Suprapubic skin (tissue), 4 donors: ENCODE data around the gene MZF1. TPM values are rescaled to one million over a fixed set of nuclear protein-coding genes. Genes with fewer than 3 reads are reported as not detected.
A peak's percentile ranks its signal among the peaks of the same experiment; 100 is the strongest.

Experiments used
- DNase-seq, 2 donors: peaks; one replicate each; pipeline ENCODE4 v3.0.0-alpha.2; 2019; ENCODE audit warnings: low spot score in 2 of 2
- H3K27ac ChIP-seq: fragments of 200-600 bp; sonication (generic); one replicate; pipeline ENCODE4 v1.5.1; 2019
- H3K27me3 ChIP-seq: fragments of 200-600 bp; sonication (generic); one replicate; pipeline ENCODE4 v1.5.1; 2019
- H3K36me3 ChIP-seq: fragments of 200-600 bp; sonication (generic); one replicate; pipeline ENCODE4 v1.5.1; 2019
- H3K4me1 ChIP-seq: fragments of 200-600 bp; sonication (generic); one replicate; pipeline ENCODE4 v1.5.1; 2019
- H3K4me3 ChIP-seq: fragments of 200-600 bp; sonication (generic); one replicate; pipeline ENCODE4 v1.5.1; 2019; ENCODE audit warnings: mild to moderate bottlenecking
- H3K9me3 ChIP-seq: fragments of 200-600 bp; sonication (generic); one replicate; pipeline ENCODE4 v1.5.1; 2019
- EP300 ChIP-seq: sonication (generic); formaldehyde crosslinking; IDR thresholded peaks from one replicate; pipeline ENCODE4 v1.6.1; 2017; ENCODE audit warnings: antibody characterized with exemption
- POLR2A ChIP-seq, 2 donors: fragments of 450-650 bp; IDR thresholded peaks; one replicate each; pipeline ENCODE4 v1.6.1; 2017; ENCODE audit warnings: antibody characterized with exemption in 2 of 2, mild to moderate bottlenecking in 2 of 2, moderate library complexity in 2 of 2
- POLR2AphosphoS5 ChIP-seq, 3 donors: sonication (generic); formaldehyde crosslinking; IDR thresholded peaks; one replicate each; pipeline ENCODE4 v1.6.1; 2017; ENCODE audit warnings: antibody characterized with exemption in 3 of 3
- WGBS: methylation state at CpG from one replicate; pipeline ENCODE4 v1.1.5; 2018; 5-methylcytosine and 5-hydroxymethylcytosine counted together
- total RNA-seq, 4 donors: library from RNA; depleted of rRNA; stranded (reverse); fragments of >200 nt; gene quantifications; one replicate each; pipeline ENCODE4 v1.1.0, GENCODE V29; 2016
- TF ChIP-seq, protein P1 (sequence below), 2 donors: fragments of 200-600 bp in 1 of 2; fragments of 450-650 bp in 1 of 2; sonication (generic) in 1 of 2; IDR thresholded peaks; one replicate each; pipeline ENCODE4 v1.5.1; 2016 to 2019; ENCODE audit warnings: antibody characterized with exemption in 2 of 2, mild to moderate bottlenecking in 1 of 2, moderate library complexity in 1 of 2

MZF1 gene
- total RNA-seq, 4 donors from 2014 or later: 29.0 to 53.2 (median 37.5) TPM

DNA sequence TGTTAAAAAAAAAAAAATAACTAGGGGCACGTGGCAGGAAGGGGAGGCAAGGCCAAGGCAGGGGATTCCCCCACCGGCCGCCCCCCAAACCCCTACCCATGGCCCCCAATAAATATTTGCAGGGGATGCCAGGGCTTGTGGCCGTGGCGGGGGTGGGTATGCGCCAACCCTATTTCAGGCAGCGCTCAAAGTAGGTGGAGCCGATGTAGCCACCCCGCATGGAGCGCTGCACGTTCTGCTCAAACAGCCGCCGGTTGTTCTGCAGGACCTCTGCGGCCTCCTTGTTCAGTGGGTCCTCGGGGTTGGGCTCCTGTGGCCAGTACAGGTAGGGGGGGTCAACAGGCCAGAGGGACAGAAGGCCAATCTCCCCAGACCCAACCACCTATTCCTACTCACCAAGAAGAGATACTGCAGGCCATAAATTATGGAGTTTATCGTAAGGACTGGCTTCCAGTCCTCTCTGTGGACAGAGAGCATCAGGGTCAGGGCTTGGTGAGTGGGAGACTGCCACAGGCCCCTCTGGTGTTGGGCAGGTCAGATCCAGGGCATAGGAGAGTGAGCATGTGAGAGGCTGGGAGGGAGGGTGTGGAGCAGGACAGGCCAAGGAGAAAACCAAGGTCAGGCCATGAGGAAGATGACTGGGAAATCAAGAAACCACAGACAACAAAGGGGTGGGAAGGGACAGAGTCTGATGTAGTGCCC, 17.1 kb downstream of the MZF1 start:
- peak overlapping the region; percentile 71 for H3K4me3 ChIP-seq
- no peaks in the 10 kb centered on the region for H3K27me3 ChIP-seq
- WGBS: 79% methylated on average over 13 of the region's 16 CpGs
- peak in 1 of 2 donors; percentile 70 for DNase-seq
- no peaks in the 10 kb centered on the region for H3K9me3 ChIP-seq
- peaks cover 60% of the 10 kb centered on the region for H3K4me1 ChIP-seq
- TF ChIP-seq, protein P1, sequence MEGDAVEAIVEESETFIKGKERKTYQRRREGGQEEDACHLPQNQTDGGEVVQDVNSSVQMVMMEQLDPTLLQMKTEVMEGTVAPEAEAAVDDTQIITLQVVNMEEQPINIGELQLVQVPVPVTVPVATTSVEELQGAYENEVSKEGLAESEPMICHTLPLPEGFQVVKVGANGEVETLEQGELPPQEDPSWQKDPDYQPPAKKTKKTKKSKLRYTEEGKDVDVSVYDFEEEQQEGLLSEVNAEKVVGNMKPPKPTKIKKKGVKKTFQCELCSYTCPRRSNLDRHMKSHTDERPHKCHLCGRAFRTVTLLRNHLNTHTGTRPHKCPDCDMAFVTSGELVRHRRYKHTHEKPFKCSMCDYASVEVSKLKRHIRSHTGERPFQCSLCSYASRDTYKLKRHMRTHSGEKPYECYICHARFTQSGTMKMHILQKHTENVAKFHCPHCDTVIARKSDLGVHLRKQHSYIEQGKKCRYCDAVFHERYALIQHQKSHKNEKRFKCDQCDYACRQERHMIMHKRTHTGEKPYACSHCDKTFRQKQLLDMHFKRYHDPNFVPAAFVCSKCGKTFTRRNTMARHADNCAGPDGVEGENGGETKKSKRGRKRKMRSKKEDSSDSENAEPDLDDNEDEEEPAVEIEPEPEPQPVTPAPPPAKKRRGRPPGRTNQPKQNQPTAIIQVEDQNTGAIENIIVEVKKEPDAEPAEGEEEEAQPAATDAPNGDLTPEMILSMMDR (IDR thresholded peaks at IDR 0.05): no peak
- no peak overlapping the region for H3K27ac ChIP-seq
- H3K36me3 ChIP-seq: peaks cover 32% of the 10 kb centered on the region

DNA sequence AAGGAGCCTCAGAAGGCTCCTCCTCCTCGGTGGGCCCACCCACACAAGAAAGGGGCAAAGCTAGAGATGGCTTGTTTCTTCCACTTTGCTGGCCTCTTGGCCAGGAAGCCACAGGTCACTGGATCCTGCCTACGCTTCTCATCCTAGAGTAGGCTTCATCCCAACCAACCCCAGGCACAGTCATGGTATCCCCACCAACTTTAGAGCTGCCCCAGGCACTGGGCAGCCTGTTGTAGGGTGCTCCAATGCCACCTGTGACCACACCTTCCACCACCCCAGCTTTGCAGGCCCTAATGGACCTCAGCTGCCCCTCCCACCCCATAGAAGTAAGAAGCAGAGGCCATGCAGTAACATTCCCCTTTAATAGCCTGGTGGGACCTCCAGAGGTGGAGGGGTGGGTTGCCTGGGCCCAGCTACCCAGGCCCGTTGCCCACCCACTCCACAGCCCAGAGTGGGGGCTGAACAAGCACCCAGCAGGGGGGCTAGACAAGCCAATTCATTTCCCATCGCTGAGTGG, 17.7 kb downstream of the MZF1 start:
- 80% methylated on average over 2 of the region's 4 CpGs for WGBS
- no peaks in the 10 kb centered on the region for H3K9me3 ChIP-seq
- peak in 1 of 2 donors; percentile 67 for DNase-seq
- H3K4me1 ChIP-seq: peaks cover 57% of the 10 kb centered on the region
- peak overlapping the region; percentile 94 for H3K27ac ChIP-seq
- TF ChIP-seq POLR2A (IDR thresholded peaks at IDR 0.05) (no peak), POLR2AphosphoS5 (IDR thresholded peaks at IDR 0.05) (no peak), EP300 (no peak)
- TF ChIP-seq, protein P1 (IDR thresholded peaks at IDR 0.05): no peak
- H3K4me3 ChIP-seq: peak overlapping the region; percentile 71
- H3K36me3 ChIP-seq: peaks cover 38% of the 10 kb centered on the region
- no peaks in the 10 kb centered on the region for H3K27me3 ChIP-seq

DNA sequence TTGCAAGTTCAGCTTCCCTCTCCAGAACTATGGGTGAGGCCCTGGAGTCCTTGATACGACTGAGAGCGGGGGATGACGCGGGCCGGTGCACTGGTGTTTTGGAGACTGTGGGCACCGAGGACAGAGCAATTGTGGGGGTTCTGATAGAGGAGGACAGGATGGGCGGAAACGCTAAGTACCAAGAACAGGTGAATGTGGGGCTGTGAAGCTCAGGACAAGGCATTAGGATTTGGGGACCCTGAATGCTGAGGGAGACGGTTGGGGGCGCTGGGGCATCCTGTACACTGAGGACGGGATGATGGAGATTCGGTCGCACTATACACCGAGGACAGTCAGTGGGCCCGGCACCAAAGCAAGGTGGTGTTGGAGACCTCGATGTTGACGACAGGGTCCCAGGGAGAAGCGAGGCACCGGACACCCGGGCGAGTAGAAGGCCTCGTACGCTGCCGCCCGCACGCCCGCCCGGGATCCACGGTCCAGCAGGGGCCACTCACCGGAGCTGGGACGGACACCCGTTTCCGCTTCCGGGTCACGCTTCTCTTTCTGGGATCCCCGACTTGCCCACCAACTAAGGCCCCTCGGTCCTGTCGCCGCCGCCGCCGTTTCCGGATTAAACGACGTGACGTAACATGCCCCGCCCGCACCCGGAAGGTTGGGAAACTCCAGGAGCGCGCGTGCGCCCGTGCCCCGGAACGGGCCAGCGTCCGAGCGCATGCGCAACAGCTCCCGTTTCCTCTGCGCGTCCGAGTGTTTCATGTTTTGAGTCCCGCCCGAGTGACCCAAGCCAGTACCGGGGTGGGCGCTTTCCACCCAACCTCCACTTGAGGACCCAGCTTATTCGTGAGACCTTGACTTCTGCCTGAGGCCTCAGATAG, 18.4 kb downstream of the MZF1 start, which contains the start of gene CHMP2A:
Gene CHMP2A (minus strand): TSS at position 612 of the 875 bp plus-strand sequence. CDS start 893 bp downstream, outside the sequence.
- 1% methylated on average over 36 of the region's 69 CpGs for WGBS
- H3K4me3 ChIP-seq: peak within 1 kb of the TSS; percentile 71
- no peaks in the 10 kb centered on the region for H3K9me3 ChIP-seq
- H3K36me3 ChIP-seq: peaks cover 45% of the 10 kb centered on the region
- H3K4me1 ChIP-seq: peaks cover 50% of the 10 kb centered on the region
- TF ChIP-seq, protein P1 (IDR thresholded peaks at IDR 0.05): no peak
- TF ChIP-seq POLR2AphosphoS5 (IDR thresholded peaks at IDR 0.05): peak; percentile 28 to 95 (median 35)
- peak; percentile 37 to 60 for TF ChIP-seq POLR2A (IDR thresholded peaks at IDR 0.05)
- no peak for TF ChIP-seq EP300
- H3K27ac ChIP-seq: peak within 1 kb of the TSS; percentile 94
- no peaks in the 10 kb centered on the region for H3K27me3 ChIP-seq
- DNase-seq: peak; percentile 99 to 100

DNA sequence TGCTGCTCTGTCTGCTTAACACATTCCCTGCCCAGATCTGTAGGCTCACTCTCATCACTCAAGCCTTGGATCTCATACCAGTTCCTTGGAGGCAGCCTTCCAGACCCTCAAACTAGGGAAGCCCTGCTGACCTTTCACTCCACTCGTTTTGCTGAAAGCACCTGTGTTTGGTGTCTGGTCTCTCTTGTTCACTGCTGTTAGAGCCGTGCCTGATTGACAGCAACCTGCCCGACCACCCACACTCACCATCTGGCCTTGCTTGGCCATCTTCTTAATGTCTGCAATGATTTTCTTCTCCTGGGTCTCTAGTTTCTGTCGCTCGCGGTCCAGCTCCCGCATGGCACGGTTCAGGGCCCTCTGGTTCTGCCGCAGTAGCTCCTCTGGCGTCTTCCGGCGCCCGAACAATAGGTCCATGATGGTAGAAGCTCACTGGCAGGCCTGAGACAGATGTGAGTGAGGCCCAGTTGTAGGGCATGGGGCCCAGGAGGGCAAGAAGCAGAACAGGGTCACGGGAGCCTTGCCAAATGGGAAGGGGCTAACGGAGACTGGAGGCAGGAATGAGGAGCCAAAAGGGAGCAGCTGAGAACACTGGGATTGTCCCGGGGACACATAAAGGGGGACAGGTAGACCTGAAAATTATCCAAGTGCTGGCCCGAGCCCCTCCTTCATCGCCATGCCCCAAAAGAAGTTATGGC, 19.2 kb downstream of the MZF1 start:
- Histone ChIP-seq H3K27me3 (no peaks in the 10 kb centered on the region), H3K9me3 (no peaks in the 10 kb centered on the region), H3K27ac (peak overlapping the region; percentile 94), H3K4me3 (peak overlapping the region; percentile 71), H3K36me3 (peaks cover 53% of the 10 kb centered on the region), H3K4me1 (peaks cover 43% of the 10 kb centered on the region)
- WGBS: 41% methylated on average over 18 of the region's 18 CpGs
- DNase-seq: peak in 1 of 2 donors; percentile 79
- TF ChIP-seq, protein P1 (IDR thresholded peaks at IDR 0.05): no peak
- TF ChIP-seq POLR2A (IDR thresholded peaks at IDR 0.05) (no peak), EP300 (no peak), POLR2AphosphoS5 (IDR thresholded peaks at IDR 0.05) (no peak)
